ENCODE data around the gene CACNA2D4.
A peak's percentile ranks its signal among the peaks of the same experiment; 100 is the strongest.

The CACNA2D4 gene

DNA sequence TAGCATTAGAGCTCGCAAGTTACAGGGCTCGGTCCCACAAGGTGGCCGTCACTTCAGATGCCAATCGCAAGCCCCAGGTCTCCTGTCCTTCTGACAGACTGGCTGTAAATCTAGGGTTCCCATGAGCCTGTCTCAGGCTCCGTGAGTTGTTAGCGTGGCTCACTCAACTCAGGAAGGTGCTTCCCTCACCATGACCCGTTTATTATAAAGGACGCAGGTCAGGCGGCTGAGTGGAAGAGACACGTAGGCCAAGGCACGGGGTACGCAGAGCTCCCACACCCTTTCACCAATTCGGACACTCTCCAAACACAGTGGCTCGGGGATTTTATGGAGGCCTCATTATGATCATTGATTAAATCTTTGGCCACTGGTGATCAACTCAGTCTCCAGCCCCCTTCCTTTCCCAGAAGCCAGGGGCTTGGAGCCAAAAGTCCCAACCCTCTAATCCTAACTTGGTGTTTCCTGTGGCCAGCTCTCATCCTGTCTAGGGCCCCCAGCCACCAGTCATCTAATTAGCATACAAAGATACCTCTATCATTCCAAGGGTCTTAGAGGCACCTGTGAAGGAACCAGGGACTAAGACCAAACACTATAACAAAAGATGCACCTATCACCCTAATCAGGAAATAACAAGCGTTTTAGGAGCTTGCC lies 123.9 kb downstream of the CACNA2D4 start:
- no peak overlapping the region for H3K27ac ChIP-seq
- peak; percentile 60 for DNase-seq (ENCODE audit: low spot score)
- TF ChIP-seq, protein P1, sequence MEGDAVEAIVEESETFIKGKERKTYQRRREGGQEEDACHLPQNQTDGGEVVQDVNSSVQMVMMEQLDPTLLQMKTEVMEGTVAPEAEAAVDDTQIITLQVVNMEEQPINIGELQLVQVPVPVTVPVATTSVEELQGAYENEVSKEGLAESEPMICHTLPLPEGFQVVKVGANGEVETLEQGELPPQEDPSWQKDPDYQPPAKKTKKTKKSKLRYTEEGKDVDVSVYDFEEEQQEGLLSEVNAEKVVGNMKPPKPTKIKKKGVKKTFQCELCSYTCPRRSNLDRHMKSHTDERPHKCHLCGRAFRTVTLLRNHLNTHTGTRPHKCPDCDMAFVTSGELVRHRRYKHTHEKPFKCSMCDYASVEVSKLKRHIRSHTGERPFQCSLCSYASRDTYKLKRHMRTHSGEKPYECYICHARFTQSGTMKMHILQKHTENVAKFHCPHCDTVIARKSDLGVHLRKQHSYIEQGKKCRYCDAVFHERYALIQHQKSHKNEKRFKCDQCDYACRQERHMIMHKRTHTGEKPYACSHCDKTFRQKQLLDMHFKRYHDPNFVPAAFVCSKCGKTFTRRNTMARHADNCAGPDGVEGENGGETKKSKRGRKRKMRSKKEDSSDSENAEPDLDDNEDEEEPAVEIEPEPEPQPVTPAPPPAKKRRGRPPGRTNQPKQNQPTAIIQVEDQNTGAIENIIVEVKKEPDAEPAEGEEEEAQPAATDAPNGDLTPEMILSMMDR (IDR thresholded peaks at IDR 0.05), result no peak
- no peak overlapping the region for H3K4me3 ChIP-seq

DNA sequence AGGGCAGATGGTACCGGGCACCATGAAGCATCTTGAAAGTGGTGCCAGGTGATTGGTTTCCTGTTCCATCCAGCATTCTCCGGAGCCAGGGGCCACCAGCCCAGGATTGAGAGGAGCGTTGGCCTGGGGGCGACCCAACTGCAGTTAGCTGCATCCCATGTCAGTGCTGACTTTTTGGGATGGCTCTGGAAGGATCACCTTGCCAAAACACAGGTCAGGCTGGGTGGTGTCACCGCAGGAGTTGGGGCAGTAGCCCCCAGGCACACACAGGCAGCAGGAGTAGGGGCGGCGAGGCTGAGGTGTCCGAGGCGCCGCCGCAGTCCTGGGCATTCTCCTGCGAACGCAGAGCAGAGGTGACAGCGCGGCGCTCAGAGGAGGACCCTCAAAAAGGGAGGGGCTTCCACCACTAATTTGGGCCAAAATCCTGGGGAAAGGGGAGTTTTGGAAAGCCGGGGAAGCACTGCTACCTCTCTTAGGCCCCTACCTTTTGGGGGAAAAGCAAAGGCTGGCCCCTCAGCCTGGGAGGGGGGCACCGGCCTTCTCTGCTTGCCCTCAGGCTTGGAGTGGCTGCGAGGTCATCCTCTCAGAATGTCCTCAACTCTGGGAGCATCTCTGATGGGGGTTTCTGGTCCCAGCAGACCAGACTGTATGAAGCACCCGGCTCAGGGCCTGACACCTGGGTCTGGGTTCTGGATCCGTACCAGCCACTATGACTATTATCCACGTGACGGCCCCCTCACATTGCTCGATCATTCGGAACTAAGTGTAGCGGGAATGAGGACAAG lies 124.8 kb downstream of the CACNA2D4 start:
- Histone ChIP-seq H3K27ac (no peak overlapping the region), H3K4me3 (no peak overlapping the region)
- DNase-seq (ENCODE audit: low spot score), result peak; percentile 69
- TF ChIP-seq, protein P1 (IDR thresholded peaks at IDR 0.05), result no peak

DNA sequence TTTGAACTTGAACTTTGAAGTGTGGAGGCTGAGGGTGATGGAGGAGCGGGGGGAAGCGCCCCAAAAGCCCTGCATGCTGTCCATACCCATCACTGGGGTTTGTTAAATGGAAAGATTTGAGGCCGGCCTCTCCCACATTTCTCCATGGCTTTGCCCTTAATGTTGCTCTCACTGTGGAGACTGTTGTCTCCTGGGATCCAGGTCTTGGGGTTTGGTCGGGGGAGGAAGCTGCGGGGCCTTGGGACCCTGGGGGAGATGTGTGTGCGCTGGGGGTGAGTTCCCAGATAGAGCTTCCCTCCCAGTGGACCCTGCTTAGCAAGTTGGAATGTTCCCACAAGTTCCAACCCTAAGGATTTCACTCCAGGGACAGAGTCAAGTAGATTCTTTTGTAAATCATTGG lies 126.0 kb downstream of the CACNA2D4 start:
- Histone ChIP-seq H3K4me3 (no peak overlapping the region), H3K27ac (no peak overlapping the region)
- TF ChIP-seq, protein P1 (IDR thresholded peaks at IDR 0.05), result no peak
- peak; percentile 55 for DNase-seq (ENCODE audit: low spot score)

DNA sequence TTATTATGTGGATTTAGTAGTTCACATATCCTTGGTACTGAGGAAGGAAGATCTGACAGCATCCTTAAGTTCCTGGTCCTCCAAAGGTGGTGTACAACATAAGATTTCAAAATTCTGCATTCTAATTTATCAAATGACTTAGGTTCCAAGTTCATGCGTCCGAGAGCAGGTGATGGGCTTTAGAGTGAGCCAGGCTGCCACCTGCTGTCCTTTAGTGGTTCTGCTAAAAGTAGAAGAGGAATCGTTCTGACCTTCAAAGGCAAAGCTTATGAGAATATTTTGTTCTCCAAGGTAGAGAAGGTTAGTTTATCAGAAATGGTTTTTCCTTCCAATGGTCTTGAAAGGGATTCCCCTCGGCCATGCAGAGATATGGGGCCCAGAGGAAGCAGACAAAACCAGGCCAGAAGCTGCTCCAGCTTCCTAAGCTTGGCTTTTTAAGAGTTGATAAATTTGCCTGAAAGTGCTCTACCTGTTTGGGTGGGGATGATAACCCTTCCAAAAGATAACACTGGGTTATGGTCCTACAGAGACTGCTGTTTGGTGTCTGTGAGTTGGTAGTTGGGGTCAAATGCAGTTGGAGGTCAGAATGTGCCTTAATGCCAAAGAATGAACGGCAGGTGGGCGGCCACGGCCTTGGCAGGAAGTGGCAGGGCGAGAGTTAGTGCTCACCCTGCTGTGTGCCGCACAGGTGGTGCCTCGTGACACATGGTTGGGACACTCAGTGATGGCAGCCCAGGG lies 127.2 kb downstream of the CACNA2D4 start:
- H3K27ac ChIP-seq, result no peak overlapping the region
- TF ChIP-seq, protein P1 (IDR thresholded peaks at IDR 0.05), result peak; percentile 66
- peak; percentile 69 for DNase-seq (ENCODE audit: low spot score)
- H3K4me3 ChIP-seq, result no peak overlapping the region

DNA sequence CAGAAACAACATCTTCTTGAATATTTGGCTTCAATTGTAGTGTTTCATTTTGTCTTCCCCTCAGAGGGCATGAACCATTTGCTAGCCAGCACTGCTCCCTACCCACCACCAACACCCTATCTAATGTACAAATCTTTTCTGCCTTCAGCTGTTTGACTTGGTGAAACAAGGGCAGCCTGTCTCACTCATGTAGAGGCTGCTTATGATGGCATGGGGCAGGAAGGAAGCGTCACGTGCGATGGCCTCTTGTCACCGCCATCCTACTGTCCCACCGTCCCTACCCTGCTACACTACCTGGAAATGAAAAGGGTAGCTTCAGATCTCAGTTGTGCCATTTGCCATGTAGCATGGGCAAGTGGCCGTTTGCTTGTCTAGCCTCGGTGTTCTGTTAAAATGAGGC lies 128.0 kb downstream of the CACNA2D4 start:
- TF ChIP-seq, protein P1 (IDR thresholded peaks at IDR 0.05), result no peak
- DNase-seq (ENCODE audit: low spot score), result peak; percentile 68
- H3K27ac ChIP-seq, result no peak overlapping the region
- no peak overlapping the region for H3K4me3 ChIP-seq

DNA sequence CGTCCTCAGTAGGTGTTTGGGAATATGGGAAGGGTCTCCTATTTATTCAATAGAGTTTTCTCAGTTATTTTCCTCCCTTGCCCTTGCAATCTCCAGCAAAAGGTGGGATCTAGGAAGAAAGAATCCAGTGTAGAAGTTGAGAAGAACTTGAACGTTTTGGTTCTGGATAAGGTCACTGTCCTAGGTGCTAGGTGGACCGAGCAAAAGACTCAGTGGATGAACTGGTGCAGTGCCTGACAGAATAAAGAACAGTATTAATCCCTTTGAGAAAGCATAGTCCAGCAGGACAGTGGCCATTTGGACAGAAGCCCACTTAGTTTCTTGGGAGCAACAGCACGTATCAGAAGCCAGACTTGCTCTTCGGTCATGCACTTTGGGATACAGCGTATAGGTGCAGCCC lies 130.7 kb downstream of the CACNA2D4 start:
- H3K27ac ChIP-seq, result no peak overlapping the region
- H3K4me3 ChIP-seq, result no peak overlapping the region
- no peak for DNase-seq (ENCODE audit: low spot score)
- TF ChIP-seq, protein P1 (IDR thresholded peaks at IDR 0.05), result no peak

Measured in coronary artery (tissue), 2 donors.